ENCODE results near the gene ADAMTSL4. TPM values are rescaled to one million over a fixed set of nuclear protein-coding genes. Genes with fewer than 3 reads are reported as not detected.

ADAMTSL4 gene
- total RNA-seq, 1 donor from 2014 or later: 6.7 TPM

GRCh38 chr1:150516050-150516591 is 33.1 kb upstream of the ADAMTSL4 start:
- peak overlapping the region; percentile 94 for H3K4me2 ChIP-seq (ENCODE audit: low read length)
- peak overlapping the region; percentile 86 for H3K4me3 Mint-ChIP-seq (ENCODE audit: unreplicated experiment)
- no peak overlapping the region for H3K27ac ChIP-seq (ENCODE audit: low read depth, low read length)
- peak overlapping the region; percentile 81 for H3K9ac ChIP-seq (ENCODE audit: low read length)
- H3K36me3 Mint-ChIP-seq (ENCODE audit: low read depth, unreplicated experiment): peaks cover 13% of the 10 kb centered on the region
- no peaks in the 10 kb centered on the region for H3K9me3 ChIP-seq (ENCODE audit: insufficient read depth, low read depth, low read length)
- no peak for TF ChIP-seq CTCF (IDR thresholded peaks at IDR 0.05; ENCODE audit: insufficient read depth, low read depth, low read length)
- no peak for TF ChIP-seq EZH2 (IDR thresholded peaks at IDR 0.05; ENCODE audit: insufficient read depth, low read length)
- H3K27me3 Mint-ChIP-seq (ENCODE audit: low read depth, unreplicated experiment): no peaks in the 10 kb centered on the region
- peaks cover 11% of the 10 kb centered on the region for H3K4me1 Mint-ChIP-seq (ENCODE audit: low read depth, unreplicated experiment)
- H3K4me1 ChIP-seq (ENCODE audit: insufficient read depth, low read length): peaks cover 4% of the 10 kb centered on the region
- peak overlapping the region; percentile 87 for H2AFZ ChIP-seq (ENCODE audit: low read depth, low read length)
- no peaks in the 10 kb centered on the region for H4K20me1 ChIP-seq (ENCODE audit: insufficient read depth, low read length)
- H3K9me3 Mint-ChIP-seq (ENCODE audit: unreplicated experiment): no peaks in the 10 kb centered on the region
- H3K79me2 ChIP-seq (ENCODE audit: insufficient read depth, low read length): peaks cover 3% of the 10 kb centered on the region
- H3K36me3 ChIP-seq (ENCODE audit: insufficient read depth, low read length): no peaks in the 10 kb centered on the region
- peak overlapping the region; percentile 70 for H3K4me3 ChIP-seq (ENCODE audit: insufficient read depth, low read depth, low read length)
- H3K27me3 ChIP-seq (ENCODE audit: insufficient read depth, low read length): no peaks in the 10 kb centered on the region
- peak overlapping the region; percentile 86 for H3K27ac Mint-ChIP-seq (ENCODE audit: unreplicated experiment)
- DNase-seq (ENCODE audit: low read depth) (peak; percentile 15), FAIRE-seq (no peak)

GRCh38 chr1:150516616-150517015 is 32.6 kb upstream of the ADAMTSL4 start:
- TF ChIP-seq EZH2 (IDR thresholded peaks at IDR 0.05; ENCODE audit: insufficient read depth, low read length): no peak
- no peak for TF ChIP-seq CTCF (IDR thresholded peaks at IDR 0.05; ENCODE audit: insufficient read depth, low read depth, low read length)
- H3K9me3 ChIP-seq (ENCODE audit: insufficient read depth, low read depth, low read length): no peaks in the 10 kb centered on the region
- peak overlapping the region; percentile 59 for H2AFZ ChIP-seq (ENCODE audit: low read depth, low read length)
- no peak for FAIRE-seq
- peaks cover 4% of the 10 kb centered on the region for H3K4me1 ChIP-seq (ENCODE audit: insufficient read depth, low read length)
- DNase-seq (ENCODE audit: low read depth): no peak
- H3K9ac ChIP-seq (ENCODE audit: low read length): peak overlapping the region; percentile 81
- H3K27me3 ChIP-seq (ENCODE audit: insufficient read depth, low read length): no peaks in the 10 kb centered on the region
- Mint-ChIP-seq H3K4me3 (ENCODE audit: unreplicated experiment) (peak overlapping the region; percentile 86), H3K4me1 (ENCODE audit: low read depth, unreplicated experiment) (peaks cover 11% of the 10 kb centered on the region), H3K27me3 (ENCODE audit: low read depth, unreplicated experiment) (no peaks in the 10 kb centered on the region), H3K36me3 (ENCODE audit: low read depth, unreplicated experiment) (peaks cover 11% of the 10 kb centered on the region), H3K9me3 (ENCODE audit: unreplicated experiment) (no peaks in the 10 kb centered on the region), H3K27ac (ENCODE audit: unreplicated experiment) (no peak overlapping the region)
- H3K4me3 ChIP-seq (ENCODE audit: insufficient read depth, low read depth, low read length): peak overlapping the region; percentile 70
- H3K27ac ChIP-seq (ENCODE audit: low read depth, low read length): no peak overlapping the region
- H3K4me2 ChIP-seq (ENCODE audit: low read length): peak overlapping the region; percentile 94
- H4K20me1 ChIP-seq (ENCODE audit: insufficient read depth, low read length): no peaks in the 10 kb centered on the region
- peaks cover 3% of the 10 kb centered on the region for H3K79me2 ChIP-seq (ENCODE audit: insufficient read depth, low read length)
- H3K36me3 ChIP-seq (ENCODE audit: insufficient read depth, low read length): no peaks in the 10 kb centered on the region

GRCh38 chr1:150521196-150521968 is 27.8 kb upstream of the ADAMTSL4 start:
- Mint-ChIP-seq H3K4me1 (ENCODE audit: low read depth, unreplicated experiment) (peaks cover 3% of the 10 kb centered on the region), H3K27ac (ENCODE audit: unreplicated experiment) (no peak overlapping the region), H3K9me3 (ENCODE audit: unreplicated experiment) (peaks cover 2% of the 10 kb centered on the region), H3K4me3 (ENCODE audit: unreplicated experiment) (no peak overlapping the region), H3K36me3 (ENCODE audit: low read depth, unreplicated experiment) (no peaks in the 10 kb centered on the region), H3K27me3 (ENCODE audit: low read depth, unreplicated experiment) (no peaks in the 10 kb centered on the region)
- DNase-seq (ENCODE audit: low read depth): no peak
- H3K9ac ChIP-seq (ENCODE audit: low read length): no peak overlapping the region
- no peak overlapping the region for H3K4me2 ChIP-seq (ENCODE audit: low read length)
- FAIRE-seq: no peak
- H3K4me3 ChIP-seq (ENCODE audit: insufficient read depth, low read depth, low read length): no peak overlapping the region
- no peaks in the 10 kb centered on the region for H4K20me1 ChIP-seq (ENCODE audit: insufficient read depth, low read length)
- H3K27me3 ChIP-seq (ENCODE audit: insufficient read depth, low read length): no peaks in the 10 kb centered on the region
- no peaks in the 10 kb centered on the region for H3K36me3 ChIP-seq (ENCODE audit: insufficient read depth, low read length)
- H3K79me2 ChIP-seq (ENCODE audit: insufficient read depth, low read length): no peaks in the 10 kb centered on the region
- H2AFZ ChIP-seq (ENCODE audit: low read depth, low read length): no peak overlapping the region
- TF ChIP-seq CTCF (IDR thresholded peaks at IDR 0.05; ENCODE audit: insufficient read depth, low read depth, low read length): no peak
- no peak for TF ChIP-seq EZH2 (IDR thresholded peaks at IDR 0.05; ENCODE audit: insufficient read depth, low read length)
- no peak overlapping the region for H3K27ac ChIP-seq (ENCODE audit: low read depth, low read length)
- peaks cover 2% of the 10 kb centered on the region for H3K4me1 ChIP-seq (ENCODE audit: insufficient read depth, low read length)
- H3K9me3 ChIP-seq (ENCODE audit: insufficient read depth, low read depth, low read length): no peaks in the 10 kb centered on the region

All from astrocyte (in vitro differentiated cells and primary cell).